NCI-H748 treated with DMSO at 0.1 percent for 48 hours (cell line): ENCODE results near the gene PLOD1.
"Not testable (repeated sequence)": the region's sequence is repeated elsewhere in the genome, so short reads cannot be mapped to it uniquely, and the experiment has no call there.

Experiments
- DNase-seq: peaks from one replicate; lab custom pipeline; 2025; lab: John Stamatoyannopoulos, UW

PLOD1 gene

GRCh38 chr1:11938722-11939526 lies 4.4 kb downstream of the PLOD1 start:
- DNase-seq = no peak

- DNase-seq = not testable (repeated sequence)
Measured at GRCh38 chr1:11939794-11940193, 5.3 kb downstream of the PLOD1 start.

- DNase-seq = no peak
Measured at GRCh38 chr1:11940260-11940921, 5.9 kb downstream of the PLOD1 start.

- DNase-seq = no peak
Measured at GRCh38 chr1:11942280-11942679, 7.8 kb downstream of the PLOD1 start.

DNA sequence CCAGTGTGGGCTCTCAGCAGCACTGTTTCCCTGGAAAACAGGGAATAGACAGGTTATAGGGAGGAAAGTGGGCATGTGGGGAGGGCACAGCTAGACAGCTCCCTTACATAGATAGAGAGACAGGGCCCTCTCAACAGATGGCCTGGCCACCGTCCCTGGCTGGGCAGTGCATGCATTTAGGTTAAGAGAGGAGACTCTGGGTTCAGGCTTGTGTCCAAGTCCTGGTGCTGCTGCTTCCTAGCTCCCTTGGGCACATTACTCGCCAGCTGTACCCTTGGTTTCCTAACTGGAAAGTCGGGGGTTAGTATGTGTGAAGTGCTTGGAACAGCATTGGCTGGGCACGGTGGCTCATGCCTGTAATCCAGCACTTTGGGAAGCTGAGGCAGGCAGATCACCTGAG lies 9.1 kb downstream of the PLOD1 start:
- DNase-seq = no peak

GRCh38 chr1:11944358-11944931 lies 9.9 kb downstream of the PLOD1 start:
- peak; percentile 8 for DNase-seq

DNA sequence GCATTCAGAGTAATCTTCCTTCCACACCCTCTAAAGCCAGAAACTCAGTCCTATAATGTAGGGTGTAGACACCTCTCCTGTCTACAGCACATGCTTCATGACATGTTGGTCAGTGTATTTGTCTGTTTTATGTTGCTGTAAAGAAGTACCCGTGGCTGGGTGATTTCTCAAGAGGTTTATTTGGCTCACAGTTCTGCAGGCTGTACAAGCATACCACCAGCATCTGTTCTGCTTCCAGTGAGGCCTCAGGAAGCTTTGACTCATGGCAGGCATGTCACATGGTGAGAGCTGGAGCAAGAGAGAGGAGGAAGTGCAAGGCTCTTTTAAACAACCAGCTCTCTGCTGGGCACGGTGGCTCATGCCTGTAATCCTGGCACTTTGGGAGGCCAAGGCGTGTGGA lies 12.1 kb downstream of the PLOD1 start:
- no peak for DNase-seq

DNA sequence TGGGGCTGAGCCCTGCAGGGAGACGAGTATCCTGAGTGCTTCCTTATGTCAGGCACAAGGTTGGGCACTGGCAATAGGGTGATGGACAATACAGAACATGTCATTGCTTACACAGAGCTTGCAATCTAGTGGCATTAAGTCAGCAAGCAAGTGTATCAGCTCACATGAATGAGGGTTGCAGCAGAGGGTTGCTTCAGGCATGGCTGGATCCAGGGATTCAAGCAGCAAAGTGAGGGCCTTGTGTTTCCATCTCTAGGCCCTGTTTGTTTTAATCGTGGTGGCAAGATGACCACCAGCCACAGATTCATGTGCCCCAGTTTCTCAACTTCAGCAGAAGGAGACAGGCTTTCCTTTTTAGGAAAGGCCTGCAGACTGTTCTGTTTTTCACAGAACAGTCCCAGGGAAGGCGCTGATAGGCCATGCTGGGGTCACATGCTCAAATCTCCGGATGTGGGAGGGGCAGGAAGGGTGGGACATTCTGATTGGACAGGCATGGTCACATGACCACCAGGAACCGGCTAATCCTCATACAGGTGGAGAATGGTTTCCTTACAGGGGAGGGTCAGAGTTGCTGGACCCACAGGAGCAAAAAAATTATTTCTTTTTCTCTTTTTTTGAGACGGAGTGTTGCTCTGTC lies 14.4 kb downstream of the PLOD1 start:
- DNase-seq = no peak

GRCh38 chr1:11951901-11952300 lies 17.4 kb downstream of the PLOD1 start:
- no peak for DNase-seq

DNA sequence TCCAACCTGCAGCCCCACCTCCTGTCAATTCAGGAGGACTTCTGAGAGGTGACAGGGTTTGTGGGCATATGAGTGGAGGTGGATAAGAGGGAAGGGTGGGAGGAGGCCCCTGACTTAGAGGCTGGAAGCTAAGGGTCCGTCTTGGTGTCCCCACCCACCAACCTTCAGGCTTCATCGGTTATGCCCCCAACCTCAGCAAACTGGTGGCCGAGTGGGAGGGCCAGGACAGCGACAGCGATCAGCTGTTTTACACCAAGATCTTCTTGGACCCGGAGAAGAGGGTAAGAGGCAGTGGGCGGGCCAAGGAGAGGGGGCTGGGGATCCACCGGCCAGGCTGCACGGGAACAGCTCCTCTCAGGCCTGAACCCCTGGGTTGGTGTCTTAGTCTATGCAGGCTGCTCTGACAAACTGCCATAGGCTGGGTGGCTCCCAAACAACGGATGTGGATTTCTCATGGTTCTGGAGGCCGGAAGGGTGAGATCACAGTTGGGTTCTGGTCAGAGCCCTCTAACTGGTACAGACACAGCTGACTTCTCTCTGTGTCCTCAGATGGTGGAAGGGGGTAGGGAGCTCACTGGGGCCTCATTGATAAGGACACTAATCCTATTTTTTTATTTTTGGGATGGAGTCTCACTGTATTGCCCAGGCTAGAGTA lies 18.1 kb downstream of the PLOD1 start:
- no peak for DNase-seq

GRCh38 chr1:11955221-11955620 lies 20.7 kb downstream of the PLOD1 start:
- DNase-seq = no peak

DNA sequence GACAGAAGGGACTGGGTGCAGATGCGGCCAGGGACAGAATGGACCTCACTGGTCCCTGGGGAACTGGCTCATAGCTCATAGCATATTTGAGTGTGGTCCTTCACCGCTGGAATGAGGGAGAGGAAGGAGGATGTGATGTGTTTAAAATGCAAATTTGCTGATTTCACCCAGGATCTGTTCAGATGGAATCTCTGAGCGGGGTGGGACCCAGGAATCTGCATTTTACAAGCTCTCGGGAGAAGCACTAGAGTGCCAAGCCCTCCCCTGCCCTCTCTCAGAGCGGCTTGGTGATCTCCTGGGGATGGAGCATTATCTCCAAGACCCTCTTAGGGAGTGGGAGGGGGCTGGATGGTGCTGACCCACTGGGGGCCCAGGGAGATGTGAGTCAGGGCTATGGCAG lies 22.9 kb downstream of the PLOD1 start:
- DNase-seq = no peak

DNA sequence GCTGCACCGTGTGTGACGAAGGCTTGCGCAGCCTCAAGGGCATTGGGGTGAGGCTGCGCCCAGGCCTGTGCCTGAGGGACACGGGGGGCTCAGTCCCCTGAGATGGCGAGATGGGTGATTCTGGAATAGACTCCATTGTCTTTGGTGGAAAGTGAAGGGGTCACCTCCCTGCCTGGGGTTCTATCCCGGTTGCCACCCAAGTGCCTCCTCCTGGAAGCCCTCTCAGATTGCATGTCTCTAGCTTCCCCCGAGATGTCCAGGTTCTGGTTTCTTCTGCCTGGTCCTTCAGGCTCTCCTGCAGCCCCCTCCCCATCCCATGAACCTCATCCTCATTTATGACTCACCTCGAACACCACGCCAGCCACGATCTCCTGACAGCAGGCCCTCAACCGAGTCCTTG lies 23.4 kb downstream of the PLOD1 start:
- DNase-seq = no peak

DNA sequence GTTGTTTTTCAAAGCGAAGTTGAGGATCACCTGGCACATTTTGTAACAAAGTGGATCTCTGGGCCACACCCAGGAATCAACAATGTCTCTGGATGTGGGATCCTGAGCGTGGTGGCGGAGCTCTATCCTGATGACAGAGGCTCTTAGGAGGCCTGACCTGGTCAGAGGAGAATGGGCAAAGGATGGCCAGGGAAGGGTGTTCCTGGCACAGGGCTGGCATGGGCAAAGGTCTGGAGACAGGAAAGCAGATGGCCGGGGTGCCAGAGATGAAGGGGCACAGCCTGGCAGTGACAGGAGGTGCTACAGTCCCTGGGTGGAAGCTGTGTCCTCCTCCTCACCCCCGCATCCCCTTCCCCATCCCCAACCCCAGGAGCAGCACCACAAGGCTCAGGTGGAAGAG lies 25.8 kb downstream of the PLOD1 start:
- DNase-seq = no peak

- DNase-seq = no peak
Measured at GRCh38 chr1:11960715-11961114, 26.2 kb downstream of the PLOD1 start.

DNA sequence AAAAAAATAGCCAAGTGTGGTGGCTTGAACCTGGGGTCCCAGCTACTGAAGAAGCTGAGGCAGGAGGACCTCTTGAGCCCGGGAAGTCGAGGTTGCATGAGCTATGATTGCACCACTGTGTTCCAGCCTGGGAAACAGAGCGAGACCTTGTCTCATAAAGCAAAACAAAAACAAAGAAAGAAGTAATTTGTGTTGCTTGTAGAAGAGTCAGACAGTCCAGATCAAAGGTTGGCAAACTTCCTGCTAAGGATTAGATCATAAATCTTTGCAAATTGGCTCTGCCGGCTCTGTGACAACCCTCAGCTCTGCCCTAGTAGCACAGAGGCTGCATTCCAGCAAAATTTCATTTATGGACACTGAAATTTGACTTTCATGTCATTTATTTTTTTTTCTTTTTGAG lies 26.7 kb downstream of the PLOD1 start:
- no peak for DNase-seq

GRCh38 chr1:11963622-11964021 lies 29.1 kb downstream of the PLOD1 start:
- DNase-seq = no peak

- no peak for DNase-seq
Measured at GRCh38 chr1:11964656-11965055, 30.1 kb downstream of the PLOD1 start.

GRCh38 chr1:11967028-11967547 lies 32.6 kb downstream of the PLOD1 start:
- peak; percentile 25 for DNase-seq

- no peak for DNase-seq
Measured at GRCh38 chr1:11970441-11971185, 36.1 kb downstream of the PLOD1 start.

- DNase-seq = no peak
Measured at GRCh38 chr1:11977625-11978024, 43.1 kb downstream of the PLOD1 start.
